ENCODE results near the gene SP3.

Gene SP3

GRCh38 chr2:173942861-173943523, 22.2 kb downstream of the SP3 start:
- no peak for DNase-seq (ENCODE audit: low read depth)

DNA sequence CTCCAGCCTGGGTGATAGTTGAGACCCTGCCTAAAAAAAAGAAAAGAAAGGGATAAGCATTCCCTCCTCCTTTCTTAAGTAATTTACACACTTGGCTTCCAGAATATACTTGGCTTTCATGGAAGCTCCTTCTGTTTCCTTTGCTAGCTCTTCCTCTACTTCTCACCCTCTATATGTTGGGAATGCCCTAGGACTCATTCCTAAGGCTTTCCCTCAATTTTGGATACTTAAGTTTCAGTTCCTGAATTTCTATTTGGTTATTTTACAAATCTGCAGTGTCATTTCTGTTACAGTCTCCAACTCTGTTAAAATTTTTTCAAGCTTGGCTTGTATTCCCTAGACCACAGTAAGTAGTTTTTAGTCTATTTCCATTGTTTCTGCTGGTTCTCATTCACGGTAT, 23.6 kb downstream of the SP3 start:
- no peak for DNase-seq (ENCODE audit: low read depth)

- no peak for DNase-seq (ENCODE audit: low read depth)
These were observed 24.8 kb downstream of the SP3 start for GRCh38 chr2:173940208-173941020.

- no peak for DNase-seq (ENCODE audit: low read depth)
These were observed 26.3 kb downstream of the SP3 start for GRCh38 chr2:173938700-173939384.

GRCh38 chr2:173935305-173935704, 29.9 kb downstream of the SP3 start:
- DNase-seq (ENCODE audit: low read depth): no peak

DNA sequence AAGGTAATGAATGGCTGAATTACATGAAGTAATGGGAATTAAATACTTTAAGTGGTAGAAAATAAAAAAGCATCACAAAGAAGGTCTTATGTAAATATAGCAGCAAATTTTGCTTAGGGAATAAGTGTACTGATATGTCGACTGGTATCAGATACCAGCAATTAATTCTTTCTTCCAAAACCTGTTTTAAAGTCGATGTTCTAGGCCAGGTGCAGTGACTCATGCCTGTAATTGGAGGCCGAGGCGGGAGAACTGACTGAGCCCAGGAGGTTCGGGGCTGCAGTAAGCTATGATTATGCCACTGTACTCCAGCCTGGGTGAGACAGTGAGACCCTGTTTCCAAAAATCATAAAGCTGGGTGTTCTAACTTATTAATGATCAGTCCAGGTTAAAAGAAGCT, 30.3 kb downstream of the SP3 start:
- DNase-seq (ENCODE audit: low read depth): no peak

DNA sequence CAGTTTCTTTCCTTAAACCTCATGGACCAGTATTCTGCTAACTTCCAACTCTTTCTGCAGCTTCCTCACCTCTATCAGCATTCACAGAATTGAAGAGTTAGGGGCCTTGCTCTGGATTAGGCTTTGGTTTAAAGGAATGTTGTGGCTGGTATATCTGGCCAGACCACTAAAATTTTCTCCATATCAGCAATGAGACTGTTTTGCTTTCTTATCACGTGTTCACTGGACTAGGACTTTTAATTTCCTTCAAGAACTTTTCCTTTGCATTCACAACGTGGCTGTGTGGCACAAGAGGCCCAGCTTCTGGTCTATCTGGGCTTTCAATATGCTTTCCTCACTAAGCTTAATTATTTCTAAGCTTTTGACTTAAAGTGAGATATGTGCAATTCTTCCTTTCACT, 33.4 kb downstream of the SP3 start:
- DNase-seq (ENCODE audit: low read depth): no peak

DNA sequence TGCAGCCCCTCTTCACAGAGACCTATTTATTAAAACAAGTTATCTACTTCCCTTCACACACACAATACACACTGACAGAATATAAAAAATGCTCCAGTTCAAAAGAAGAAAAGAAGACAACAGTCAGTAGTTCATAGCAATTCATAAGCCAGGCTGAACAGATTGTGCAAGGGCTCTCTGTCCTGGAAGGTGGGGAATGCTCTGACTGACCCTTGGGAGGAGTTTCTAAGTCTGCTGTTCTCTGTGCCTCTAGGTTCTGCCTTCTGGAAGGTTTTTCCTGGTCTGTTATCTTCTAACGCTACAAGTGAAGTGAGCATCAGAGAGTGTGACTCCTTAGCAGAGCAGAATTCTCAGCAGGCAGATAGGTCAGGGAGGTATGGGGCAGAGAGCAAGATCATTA, 35.7 kb downstream of the SP3 start:
- DNase-seq (ENCODE audit: low read depth): no peak

DNA sequence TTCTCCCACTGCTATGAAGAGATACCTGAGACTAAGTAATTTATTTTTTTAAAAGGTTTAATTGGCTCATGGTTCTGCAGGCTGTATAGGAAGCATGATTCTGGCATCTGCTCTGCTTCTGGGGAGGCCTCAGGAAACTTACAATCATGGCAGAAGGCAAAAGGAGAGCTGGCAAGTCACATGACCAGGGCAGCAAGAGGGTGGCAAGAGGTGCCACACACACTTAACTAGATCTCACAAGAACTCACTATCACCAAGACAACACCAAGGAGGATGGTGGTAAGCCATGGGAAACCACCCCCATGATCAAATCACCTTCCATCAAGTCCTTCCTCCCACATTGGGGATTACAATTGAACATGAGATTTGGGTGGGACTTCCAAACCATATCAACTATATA, 38.3 kb downstream of the SP3 start:
- DNase-seq (ENCODE audit: low read depth): no peak

DNA sequence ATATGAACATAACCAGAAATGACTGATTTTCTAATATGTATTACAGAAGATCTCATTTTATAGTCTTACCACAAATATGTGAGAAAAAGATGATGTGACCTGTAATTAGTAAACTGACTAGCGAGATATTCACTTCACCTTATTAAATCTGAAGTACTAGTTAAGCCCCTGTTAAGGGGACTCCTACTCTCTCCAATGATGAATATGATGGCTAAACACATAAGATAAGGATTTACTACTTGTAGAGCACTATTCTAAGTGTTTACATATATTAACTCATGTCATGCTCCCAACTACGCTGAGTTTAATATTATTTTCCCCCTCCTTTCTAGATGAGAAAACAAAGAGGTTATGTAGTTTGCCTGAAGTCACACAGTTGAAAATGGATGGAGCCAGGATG, 40.9 kb downstream of the SP3 start:
- no peak for DNase-seq (ENCODE audit: low read depth)

GRCh38 chr2:173922760-173923159, 42.4 kb downstream of the SP3 start:
- no peak for DNase-seq (ENCODE audit: low read depth)

GRCh38 chr2:173922068-173922467, 43.1 kb downstream of the SP3 start:
- DNase-seq (ENCODE audit: low read depth): no peak

- DNase-seq (ENCODE audit: low read depth): no peak
These were observed 50.9 kb downstream of the SP3 start for GRCh38 chr2:173914055-173914927.

DNA sequence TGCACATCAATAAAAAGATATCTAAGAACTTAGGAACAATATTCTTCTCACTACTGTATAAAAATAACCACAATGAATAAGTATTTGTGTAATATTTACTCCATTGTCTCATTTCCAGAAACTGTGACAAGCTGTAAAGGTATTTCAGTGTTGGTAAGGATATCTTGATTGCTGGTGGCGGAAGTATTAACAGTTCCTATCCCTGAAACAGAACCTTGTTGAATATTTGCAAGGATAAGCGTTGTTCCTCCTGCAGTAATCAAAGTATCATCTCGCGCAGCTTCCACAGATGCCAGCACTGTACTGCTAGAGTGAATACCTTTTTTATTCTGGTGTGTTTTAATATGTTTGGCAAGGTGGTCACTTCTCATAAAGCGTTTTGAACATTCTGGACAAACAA, 55.3 kb downstream of the SP3 start:
- no peak for DNase-seq (ENCODE audit: low read depth)

GRCh38 chr2:173906626-173907025, 58.5 kb downstream of the SP3 start:
- no peak for DNase-seq (ENCODE audit: low read depth)

- no peak for DNase-seq (ENCODE audit: low read depth)
These were observed 61.4 kb downstream of the SP3 start for GRCh38 chr2:173903601-173904394.

DNA sequence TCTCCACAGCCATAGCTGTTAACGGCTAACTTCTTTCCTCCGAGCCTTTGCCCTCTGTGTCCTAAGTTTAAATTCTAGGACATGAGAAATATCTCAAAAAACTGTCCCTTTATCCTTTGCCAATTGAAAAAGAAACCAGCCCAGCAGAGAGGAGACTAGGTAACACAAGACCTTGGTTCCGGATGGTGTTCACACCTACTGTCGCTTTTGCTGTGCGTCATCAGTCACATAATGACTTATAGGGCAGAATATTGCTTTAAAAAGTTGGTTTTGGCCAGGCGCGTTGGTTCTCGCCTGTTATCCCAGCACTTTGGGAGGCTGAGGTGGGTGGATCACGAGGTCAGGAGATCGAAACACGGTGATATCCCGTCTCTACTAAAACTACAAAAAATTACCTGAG, 66.2 kb downstream of the SP3 start:
- no peak for DNase-seq (ENCODE audit: low read depth)

DNA sequence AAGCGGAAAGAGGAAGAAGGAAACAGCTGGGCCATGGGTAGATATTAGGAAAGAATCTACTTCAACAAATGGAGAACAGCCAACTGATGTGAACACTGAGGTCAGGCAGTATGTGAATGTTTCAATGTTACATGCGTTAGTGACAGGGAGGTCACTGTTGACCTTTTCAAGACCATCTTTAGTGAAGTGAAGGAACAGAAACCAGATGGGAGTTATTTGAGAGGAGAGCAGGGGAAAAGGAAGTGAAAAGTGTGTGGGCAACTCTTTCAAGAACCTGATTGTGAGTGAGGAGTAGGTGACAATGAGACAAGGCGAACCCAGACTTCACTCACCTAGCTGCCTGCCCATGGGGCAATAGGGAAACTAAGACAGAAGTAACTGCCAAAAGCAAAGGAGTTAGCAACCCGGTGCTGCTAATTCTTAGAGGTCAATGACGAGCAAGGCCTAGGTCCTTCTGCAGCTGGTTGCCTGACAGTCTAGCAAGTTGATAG, 67.0 kb downstream of the SP3 start:
- DNase-seq (ENCODE audit: low read depth): no peak

- no peak for DNase-seq (ENCODE audit: low read depth)
These were observed 68.4 kb downstream of the SP3 start for GRCh38 chr2:173896755-173897154.

DNA sequence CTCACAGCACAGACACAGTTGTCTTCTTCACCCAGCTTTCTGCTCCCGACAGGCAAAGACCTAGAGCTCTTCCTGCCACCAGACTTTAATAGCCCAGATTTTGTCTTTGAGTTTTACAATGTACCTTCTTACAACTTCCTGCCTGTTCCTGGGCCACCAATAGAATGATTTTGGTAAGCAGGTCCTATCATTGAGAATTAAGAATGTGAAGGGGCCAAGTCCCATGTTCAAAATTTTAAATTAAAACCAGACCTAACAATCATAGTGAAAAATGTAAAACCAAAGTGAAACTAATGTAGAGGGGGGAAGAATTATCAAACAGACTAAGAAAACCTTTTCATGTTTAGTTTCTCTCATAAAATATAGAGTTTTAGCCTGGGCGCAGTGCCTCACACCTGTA, 72.8 kb downstream of the SP3 start:
- no peak for DNase-seq (ENCODE audit: low read depth)

All from stimulated activated CD8-positive, alpha-beta memory T cell treated with anti-CD3 and anti-CD28 coated beads, Interleukin-12 subunit alpha, Interleukin-12 subunit beta, amount 100 ng/mL, for 1 hour (primary cell).